ENCODE results near the gene ABCG1.

The ABCG1 gene

DNA sequence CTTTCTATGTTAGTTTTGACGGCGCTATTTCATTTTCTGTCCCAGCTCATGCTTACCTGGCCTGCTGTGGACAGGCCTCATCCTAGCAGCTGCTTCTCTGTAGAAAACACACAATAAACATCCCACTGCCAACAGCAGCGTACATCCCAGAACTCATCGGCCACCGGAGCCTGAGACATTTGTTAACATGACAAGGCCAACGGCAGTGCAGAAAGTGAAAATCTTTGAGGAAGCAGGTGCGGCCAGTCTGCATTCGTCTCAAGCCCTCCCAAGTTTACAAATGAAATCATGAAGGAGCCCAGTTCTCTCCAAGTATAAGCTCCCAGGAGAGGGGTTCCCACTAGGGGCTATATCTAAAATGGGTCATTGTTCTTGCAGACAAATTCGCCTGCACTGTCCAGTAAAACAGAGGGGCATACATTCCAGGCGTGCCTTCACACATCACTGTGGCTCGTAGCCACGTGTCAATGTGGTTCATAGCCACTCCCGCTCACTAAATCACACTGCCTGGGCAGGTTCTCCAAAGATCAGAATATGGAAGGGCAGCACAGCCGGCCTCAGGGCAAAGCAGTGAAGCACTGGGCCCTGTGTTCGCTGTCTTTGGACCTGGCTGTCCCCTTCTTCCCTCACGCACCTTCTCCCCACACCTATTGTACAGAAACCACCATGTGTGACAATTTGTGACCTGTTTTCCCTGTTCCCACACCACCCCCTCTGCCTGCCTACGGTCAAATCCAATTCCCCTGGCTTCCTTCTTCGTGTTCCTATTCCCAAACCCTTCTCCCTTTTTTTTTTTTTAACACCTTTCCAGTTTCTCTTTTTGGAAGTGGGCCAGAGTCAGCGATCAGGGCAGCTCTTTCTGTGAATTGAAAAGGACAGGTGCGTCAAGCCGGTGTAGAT is 27.0 kb upstream of the ABCG1 start:
- DNase-seq (ENCODE audit: low read depth) = no peak

DNA sequence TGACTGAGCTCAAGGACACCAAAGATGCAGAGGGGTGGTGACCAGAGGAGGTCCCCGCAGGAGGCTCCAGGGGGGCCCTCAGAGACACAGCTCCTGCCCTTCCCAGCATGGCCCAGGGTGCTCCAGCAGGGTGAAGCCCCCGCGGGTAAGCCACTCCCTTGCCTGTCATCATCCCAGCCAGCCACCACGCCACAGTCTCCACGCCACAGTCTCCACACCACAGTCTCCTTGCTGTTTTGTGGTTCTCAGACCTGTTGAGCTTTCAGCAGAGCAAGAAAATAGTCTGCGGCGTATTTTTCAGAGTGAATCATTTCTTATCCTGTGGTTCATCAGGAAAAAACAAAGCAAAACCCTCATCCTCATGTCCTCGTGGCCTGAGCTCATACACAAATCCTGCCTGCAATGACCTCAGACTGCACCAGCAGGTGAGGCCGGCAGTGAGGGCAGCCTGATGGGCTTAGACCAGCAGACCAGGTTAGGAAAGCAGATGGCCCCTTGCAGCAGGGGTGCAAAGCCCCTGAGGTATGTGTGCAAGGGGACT is 25.7 kb upstream of the ABCG1 start:
- no peak for DNase-seq (ENCODE audit: low read depth)

DNA sequence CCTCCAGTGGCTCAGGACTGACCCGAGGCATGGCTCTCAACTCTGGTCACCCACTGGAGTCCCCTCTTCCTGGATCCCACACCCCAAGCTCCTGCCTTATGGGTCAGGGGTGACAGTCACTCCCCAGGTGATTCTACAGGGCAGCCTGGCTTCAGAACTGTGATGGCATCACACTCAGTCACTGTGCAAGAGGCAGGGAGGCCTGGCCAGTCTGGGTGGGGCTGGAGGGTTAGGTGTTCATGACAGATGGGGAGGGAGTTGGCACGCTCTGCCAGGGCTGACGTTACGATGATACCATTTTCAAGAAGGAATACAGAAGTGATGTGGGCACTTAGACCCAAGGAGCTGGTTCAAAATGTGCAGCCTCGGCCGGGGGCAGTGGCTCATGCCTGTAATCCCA is 25.2 kb upstream of the ABCG1 start:
- no peak for DNase-seq (ENCODE audit: low read depth)

DNA sequence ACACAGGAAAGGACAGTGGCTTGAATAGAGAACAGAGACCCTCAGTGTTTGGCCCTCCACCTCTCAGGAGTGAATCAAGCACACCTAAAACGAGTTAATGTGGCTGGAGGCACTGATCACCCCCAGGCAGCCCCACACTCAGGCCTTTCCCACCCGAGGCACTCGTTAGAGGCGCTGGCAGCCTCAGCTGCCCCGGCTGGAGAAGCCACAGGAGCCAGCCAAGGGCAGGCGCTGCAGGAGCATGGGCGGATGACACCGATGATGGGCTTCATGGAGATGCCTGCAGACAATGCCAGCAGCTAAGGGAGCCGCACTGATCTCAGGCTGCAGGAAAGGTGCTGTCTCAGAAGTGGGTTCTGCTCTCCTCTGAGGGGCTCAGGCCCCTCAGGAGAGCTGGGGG is 24.1 kb upstream of the ABCG1 start:
- DNase-seq (ENCODE audit: low read depth) = no peak

DNA sequence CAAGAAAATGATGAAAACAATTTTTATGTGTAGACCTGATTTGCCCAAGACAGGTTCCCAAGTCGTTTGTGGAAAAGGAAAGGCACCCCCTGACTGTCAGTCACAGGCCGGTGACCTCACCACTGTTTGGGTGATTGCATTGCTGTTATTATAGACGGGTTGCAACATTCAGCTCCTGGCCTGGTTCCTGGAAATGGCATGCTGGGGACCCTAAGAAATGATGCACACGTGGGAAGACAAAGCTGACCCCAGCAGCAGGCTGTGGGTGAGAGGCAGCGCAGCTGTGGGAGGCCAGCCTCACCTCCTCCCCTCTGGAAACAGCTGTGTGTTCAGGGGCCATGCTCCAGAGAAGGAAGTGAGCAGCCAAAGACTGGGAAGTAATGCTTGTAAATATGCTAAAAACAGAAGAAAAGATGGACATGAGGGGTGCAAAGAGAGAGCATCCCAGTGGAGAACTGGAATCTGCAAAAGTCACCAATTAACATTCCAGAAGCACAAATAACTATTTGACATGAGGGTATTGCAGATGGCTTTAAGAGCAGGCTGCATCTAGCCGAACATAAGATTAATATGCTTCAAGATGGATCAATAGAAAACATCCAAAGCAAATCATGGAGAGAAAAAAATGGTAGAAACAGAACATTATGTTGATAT is 23.4 kb upstream of the ABCG1 start:
- no peak for DNase-seq (ENCODE audit: low read depth)

DNA sequence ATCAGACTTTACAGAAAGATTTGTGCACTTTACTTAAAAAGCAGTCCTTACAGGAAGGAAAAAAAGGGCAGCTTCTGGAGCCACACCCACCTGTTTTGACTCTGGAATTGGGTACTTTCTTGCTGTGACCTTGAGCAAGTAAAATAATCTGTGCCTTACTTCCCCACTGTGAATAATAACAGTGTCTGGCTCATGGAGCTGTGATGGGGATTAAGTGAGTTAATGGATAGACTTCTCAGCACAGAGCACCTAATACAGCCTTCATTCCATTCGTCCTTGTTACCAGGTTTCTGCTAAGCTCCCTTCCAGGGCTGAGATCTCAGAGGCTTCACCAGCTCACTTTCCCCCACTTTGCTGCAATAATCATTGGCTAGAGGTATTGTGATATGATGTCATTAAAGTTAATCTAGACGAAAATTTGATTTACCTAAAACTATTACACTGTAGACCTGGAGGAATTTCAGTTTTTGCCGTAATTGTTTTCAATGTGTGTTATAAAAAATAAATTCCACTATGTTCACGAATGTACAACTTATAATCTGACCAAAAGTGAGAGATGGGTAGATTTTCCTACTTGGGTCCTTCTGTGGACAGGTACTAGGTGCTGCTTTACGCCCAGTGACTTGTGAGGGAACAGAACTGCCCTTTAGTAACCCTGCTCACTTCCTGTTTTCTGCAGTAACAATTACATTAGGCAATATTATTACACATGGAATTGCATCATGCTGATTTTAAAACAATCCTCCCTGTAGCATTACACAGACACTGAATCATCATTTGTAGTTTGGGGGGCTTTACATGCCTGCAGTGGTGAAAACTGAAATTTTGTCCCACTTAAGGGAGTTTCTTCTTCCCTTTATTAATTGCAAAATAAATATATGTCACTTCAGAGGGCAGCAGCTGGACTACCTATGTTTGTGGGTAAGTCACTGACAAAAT is 19.7 kb upstream of the ABCG1 start:
- peak; percentile 23 for DNase-seq (ENCODE audit: low read depth)

DNA sequence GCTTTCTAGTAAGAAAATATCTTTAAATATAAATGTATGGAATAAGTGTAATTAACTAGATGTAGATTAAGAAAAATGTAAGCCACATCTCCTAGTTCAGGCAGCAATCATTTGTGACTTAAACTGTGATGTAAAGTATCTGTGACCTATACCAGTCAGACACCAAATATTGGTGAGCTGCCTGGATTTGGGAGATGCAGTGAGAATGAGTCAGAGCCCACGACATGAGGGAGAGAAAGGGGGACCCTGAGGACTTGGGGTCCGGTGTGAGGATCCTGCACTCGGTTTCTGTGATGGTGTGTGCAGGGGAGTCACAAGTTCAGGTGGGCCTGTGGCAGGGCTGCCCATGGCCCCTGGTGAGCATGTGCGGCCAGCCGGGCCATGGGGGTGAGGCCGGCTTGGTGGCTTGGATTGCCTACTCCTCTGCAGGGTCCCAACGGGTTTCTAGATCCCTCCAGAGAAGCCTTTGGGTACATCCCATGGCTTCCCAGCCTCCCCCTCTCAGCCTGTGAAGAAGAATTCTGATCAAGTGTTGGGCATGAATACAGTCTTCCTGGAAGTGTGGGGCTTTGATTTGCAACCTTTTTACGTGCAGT is 19.0 kb upstream of the ABCG1 start:
- DNase-seq (ENCODE audit: low read depth) = no peak

DNA sequence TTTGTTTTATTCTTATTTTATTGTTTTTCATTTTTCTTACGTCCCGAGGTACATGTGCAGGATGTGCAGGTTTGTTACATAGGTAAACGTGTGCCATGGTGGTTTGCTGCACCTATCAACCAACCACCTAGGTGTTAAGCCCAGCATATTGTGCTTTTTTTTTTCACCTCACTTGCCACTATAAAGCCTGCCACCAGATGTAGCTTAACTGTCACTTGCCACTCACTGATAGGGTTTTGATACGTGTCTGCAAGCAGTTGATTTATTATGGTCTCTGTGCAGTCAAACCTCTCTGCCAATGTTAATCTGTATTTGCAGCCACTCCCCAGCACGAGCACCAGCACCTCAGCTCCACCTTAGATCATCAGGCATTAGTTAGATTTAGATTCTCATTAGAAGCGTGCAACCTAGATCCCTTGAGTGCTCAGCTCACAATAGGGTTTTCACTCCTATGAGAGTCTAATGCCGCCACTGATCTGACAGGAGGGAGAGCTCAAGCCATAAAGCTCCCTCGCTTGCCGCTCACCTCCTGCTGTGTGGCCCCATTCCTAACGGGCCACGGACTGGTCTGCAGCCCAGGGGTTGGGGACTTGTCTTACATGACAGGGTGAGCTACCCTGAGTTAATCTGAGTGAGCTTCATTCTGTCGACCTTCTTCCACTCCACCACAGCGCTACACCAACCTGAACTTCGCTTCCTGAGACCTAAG is 17.9 kb upstream of the ABCG1 start:
- no peak for DNase-seq (ENCODE audit: low read depth)

DNA sequence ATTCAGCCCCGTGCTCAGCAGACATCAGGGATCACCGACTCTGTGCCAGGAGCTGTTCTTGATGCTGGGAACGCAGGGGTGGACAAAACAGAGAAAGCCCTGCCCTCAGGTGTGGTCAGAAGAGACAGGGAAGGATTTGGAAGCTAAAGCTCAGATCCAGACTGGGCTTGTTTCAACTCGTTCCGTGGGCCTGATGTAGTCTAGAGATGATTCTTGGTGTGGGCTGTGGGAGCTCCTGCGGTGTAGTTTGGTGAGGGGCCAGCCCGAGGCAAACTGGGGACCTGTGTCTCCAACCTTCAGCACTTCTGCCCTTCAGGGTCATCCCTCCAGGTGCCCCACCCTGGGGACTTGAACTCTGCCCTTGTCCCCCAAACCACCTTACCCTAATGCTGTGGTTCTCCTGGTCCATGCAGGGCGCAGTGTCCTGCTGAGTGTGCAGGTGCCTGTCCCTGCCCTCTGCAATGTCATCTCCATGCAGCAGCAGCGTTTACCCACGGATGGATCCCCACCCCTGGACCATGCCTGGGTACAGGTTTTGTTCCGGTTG is 17.3 kb upstream of the ABCG1 start:
- no peak for DNase-seq (ENCODE audit: low read depth)

DNA sequence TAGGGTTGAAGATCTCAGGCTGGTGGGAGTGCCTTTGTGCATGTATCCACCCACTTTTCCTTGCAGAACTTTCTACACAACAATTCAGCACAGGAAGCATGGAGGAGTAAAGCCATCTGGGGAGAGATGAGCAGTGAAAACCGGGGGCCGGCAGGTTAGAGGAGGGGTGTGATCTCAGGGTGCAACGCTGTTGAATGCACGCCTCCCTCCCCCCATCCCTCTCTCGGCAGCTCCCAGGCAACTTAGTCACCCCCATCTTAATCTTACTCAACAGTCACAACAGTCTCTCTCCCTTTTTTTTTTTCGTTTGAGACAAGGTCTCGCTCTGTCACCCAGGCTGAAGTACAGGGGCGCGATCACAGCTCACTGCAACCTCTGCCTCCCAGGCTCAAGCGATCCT is 16.6 kb upstream of the ABCG1 start:
- DNase-seq (ENCODE audit: low read depth) = no peak

DNA sequence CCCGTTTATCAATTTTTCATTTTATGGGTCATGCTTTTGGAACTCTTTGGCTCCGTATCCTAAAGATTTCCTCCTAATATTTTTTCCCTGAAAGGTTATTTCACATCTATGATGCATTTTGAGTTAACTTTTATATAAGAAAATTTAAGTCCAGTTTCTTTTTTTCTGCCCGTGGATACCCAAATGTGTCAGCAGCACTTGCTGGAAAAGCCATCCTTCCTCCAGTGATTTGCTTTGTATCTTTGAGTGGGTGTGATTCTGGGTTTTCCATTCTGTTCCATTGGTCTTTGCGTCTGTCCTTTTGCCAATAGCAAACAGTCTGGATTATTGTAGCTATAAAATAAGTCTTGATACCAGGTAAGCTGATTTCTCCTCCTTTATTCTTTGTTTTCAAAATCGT is 15.6 kb upstream of the ABCG1 start:
- no peak for DNase-seq (ENCODE audit: low read depth)

DNA sequence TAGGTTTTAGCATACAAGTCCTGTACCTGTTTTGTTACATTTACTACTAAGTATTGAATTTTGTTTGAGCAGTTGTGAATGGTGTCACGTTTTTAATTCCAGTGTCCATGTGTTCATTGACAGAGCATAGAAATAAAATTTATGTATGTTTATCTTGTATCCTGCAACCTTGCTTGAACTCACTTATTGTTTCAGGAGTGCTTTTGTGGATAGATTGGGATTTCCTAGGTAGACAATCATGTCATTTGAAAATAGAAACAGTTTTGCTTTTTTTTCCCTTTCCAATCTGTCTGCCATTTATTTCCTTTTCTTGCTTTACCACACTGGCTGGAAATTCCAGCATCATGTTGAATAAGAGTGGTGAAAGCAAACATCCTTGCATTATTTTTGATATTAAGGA is 15.0 kb upstream of the ABCG1 start:
- no peak for DNase-seq (ENCODE audit: low read depth)

DNA sequence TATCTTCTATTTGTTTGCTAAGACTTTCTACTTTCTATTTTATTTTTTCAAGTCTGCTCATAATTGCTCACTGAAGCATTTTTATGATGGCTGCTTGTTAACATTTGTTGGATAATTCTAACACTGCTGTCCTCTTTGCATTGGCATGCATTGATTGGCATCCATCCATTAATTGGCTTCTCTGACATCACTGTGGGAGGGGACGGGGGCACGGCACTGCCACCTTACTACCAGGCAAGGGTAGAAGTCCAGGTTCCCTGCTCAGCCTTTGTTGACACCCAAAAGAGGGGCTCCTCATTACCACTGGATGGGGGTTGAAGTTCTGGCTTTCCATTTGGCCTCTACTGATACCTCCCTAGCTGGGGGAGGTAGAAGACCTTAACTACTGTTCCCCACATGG is 11.5 kb upstream of the ABCG1 start:
- no peak for DNase-seq (ENCODE audit: low read depth)

DNA sequence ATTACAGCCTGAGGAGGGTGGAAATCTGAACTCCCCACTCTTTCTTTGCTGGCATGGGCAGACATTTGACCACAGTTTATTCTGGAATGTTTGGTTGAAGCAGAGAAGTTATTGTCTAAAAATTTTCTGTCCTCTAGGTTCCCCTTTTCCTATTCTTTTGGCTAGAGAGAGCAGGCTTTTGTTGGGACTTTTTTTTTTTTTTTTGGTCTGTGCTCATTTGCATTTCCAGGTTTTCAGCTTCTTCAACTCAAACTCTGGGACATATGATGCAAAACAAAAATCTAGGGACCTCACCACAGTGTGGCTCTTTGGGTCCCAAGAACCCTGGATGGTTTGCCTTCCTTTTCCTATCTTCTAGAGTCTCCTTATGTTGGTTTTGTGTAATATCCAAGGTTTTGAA is 10.9 kb upstream of the ABCG1 start:
- no peak for DNase-seq (ENCODE audit: low read depth)

DNA sequence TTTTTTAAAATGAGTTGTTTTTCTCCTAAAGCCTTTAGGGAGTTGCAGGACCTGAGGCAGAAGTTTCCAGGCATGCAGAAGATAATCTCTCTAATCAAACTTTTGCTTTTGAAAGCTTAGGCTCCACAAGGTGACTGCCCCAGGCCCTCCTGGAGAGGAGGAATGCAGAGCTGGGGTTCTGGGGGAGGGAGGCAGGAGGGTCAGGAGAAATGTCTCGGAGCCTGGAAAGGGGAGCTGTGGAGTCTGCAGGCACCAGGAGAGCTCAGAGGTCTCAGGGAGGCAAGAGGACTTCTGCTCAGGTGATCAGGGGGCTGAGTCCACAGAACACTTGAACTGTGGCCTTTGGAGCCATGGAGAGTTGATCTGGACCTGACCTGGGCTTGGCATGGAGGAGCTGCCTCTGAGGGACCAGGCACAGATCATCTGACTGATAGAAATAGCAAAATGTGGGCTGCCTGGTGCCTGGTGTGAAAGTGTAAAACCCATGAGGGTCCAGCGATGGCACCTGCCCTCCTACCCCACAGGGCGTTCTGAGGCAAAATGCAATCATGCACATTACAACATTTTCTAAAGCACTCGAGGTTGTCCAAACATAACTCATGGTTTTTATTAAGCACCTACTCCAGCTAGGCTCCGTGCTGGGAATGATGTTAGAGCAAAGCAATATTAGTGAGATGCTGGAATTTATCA is 10.0 kb upstream of the ABCG1 start:
- no peak for DNase-seq (ENCODE audit: low read depth)

DNA sequence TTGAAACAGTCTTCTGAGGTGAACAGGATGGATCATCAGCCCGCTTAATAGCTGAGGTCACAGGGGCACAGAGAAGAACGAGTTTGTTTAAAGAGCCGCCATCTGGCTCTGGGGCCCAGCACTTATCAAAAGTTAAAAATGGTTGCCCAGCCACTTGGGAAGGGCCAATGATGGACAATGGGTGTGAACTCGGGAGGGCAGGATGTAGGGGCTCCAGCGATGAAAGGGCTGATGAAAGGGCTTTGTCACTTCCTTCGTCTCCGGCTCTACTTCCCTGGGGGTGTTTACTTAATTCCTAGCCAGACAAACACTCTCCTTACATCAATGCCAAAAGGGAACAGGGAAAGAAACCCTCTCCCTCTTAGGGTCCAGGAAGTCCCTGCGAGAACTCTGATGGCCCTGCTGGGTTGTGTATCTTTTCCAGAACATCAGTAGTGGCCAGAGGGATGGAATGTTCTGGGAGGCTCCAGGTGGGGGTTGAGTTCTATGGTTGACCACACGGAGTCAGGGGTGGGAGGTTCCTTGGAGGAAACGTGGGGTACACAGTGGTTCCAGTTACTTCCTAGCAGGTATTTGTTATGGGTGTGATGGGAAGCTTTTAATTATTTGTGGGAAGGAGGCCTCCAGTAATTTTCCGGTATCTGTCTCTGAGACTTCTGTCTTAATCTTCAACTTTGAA is 9.0 kb upstream of the ABCG1 start:
- no peak for DNase-seq (ENCODE audit: low read depth)

DNA sequence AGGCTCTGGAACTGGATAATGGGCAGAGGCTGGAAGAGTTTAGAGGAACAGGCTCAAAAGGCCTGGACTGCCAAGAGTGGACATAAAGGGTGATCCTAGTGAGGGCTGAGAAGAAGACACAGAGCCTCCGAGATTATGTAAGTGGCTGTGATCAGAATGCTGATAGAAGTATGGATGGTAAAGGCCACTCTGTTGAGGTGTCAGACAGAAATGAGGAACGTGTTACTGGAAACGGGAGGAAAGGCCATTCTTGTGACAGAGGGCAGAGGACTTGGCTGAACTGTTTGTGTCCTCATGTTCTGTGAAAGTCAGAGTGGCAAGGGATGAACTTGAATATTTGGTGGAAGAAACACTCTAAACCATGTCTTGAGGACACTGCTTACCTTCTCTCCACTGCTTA is 6.7 kb upstream of the ABCG1 start:
- no peak for DNase-seq (ENCODE audit: low read depth)

DNA sequence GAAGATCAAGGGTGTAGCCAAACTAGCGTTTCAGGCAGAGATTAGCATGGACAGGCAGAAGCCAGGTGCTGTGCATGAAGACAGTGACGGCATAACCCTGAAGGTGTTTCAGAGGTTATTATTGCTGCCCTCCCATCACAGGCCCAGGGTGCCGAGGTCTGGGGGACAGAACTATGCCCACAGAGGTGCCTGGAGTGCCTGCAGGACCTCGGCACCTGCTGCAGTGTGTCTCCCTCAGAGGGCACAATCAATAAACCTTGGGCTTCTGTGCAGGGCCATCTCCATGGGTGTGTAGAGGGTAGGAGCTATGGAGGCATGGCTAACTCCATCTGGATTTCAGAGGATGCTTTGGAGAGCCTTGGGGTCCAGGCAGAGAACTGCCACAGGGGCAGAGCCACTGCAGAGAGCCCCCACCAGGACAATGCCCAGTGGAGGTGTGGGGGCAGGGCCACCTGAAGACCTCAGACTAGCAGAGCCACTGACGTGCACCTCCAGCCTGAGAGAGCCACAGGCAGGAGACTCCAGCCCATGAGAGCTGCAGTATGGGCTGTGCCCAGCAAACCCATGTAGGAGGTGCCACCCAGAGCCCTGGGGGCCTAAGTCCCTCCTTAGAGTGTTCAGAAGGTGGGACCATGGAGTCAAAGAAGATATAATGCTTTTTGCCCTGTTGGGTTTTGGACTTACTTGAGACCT is 5.7 kb upstream of the ABCG1 start:
- DNase-seq (ENCODE audit: low read depth) = no peak

DNA sequence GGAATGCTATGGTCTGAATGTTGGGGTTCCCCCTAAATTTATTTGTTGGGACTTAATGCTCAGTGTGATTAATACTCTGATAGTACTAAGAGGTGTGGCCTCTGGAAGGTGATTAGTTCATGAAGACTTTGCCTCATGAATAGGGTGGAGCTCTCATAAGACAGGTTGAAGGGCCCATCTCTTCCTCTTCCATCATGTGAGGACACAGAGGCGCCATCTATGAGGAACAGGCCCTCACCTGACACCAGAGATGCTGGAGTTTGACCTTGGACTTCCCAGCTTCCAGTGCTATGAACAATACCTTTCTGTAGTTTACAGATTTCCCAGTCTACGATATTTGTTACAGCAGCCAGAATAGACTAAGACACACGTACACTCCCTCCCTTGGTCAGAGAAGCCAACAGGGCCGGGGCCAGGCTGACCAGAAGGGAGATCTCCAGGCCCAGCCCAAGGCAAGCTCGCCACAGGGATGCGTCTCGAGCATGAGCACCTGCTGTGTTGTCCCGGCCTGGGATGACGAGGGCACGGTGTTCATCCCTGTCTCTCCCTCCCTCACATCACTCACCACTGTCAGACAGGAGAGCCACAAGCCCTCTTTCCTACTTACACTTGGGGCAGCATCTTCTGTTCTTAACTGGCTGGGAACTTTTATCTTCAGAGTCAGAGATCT is 4.7 kb upstream of the ABCG1 start:
- DNase-seq (ENCODE audit: low read depth) = no peak

All from GM04503 (cell line).